ENCODE measurements around the gene TJP1.

Gene TJP1

DNA sequence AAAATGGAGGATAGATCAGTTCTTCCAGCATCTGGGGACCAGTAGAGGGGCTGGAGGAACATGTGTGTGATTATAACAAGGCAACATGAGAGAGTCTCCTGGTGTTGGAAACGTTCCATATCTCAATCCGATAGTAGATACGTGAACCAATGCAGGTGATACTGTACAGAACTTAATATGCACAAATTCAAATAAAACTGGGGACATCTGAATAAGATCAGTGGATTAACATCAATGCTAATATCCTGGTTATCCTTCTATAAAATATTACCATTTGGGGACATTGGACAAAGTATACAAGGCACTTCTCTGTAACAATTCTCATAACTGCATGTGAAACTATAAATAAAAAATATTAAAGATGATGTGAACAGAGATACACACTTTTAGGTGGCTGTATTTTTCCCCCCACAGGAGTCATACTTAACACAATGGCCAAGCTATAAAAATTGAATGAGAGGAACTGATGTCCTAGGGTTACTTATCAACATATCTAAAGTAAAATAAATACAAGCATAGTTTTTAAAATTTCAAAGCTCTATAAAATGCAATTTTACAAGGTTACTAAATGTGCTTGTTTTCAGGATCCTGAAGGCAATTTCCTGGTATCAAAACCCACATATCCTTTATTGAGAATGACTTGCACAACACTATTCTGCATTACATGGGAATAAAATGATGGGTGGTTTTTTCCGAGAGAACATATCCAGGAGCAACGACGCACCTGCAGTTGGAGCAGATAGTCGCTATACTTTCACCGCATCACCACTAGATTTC, 31.1 kb upstream of the TJP1 start:
- DNase-seq (ENCODE audit: low read depth), result no peak
- no peak overlapping the region for H3K4me3 ChIP-seq (ENCODE audit: low read length)
- TF ChIP-seq, protein P1, sequence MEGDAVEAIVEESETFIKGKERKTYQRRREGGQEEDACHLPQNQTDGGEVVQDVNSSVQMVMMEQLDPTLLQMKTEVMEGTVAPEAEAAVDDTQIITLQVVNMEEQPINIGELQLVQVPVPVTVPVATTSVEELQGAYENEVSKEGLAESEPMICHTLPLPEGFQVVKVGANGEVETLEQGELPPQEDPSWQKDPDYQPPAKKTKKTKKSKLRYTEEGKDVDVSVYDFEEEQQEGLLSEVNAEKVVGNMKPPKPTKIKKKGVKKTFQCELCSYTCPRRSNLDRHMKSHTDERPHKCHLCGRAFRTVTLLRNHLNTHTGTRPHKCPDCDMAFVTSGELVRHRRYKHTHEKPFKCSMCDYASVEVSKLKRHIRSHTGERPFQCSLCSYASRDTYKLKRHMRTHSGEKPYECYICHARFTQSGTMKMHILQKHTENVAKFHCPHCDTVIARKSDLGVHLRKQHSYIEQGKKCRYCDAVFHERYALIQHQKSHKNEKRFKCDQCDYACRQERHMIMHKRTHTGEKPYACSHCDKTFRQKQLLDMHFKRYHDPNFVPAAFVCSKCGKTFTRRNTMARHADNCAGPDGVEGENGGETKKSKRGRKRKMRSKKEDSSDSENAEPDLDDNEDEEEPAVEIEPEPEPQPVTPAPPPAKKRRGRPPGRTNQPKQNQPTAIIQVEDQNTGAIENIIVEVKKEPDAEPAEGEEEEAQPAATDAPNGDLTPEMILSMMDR (conservative IDR thresholded peaks at IDR 0.05; ENCODE audit: low read depth, low read length), result no peak

DNA sequence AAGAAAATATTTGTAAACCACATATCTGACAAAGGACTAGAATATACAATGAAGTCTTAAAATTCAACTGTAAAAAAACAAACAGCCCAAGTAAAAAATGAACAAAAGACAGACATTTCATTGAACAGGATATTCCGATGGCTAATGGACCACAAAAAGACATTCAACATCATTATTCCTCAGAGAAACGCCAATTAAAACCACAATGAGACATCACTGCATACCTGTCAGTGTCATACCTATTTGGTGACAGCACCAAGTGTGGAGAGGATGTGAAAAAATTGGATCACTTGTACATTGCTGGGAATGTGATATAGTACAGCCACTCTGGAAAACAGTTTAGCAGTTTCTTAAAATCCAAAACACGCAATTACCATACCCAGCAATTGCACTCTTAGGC, 29.9 kb upstream of the TJP1 start:
- TF ChIP-seq, protein P1 (conservative IDR thresholded peaks at IDR 0.05; ENCODE audit: low read depth, low read length), result no peak
- DNase-seq (ENCODE audit: low read depth), result no peak
- H3K4me3 ChIP-seq (ENCODE audit: low read length), result no peak overlapping the region

DNA sequence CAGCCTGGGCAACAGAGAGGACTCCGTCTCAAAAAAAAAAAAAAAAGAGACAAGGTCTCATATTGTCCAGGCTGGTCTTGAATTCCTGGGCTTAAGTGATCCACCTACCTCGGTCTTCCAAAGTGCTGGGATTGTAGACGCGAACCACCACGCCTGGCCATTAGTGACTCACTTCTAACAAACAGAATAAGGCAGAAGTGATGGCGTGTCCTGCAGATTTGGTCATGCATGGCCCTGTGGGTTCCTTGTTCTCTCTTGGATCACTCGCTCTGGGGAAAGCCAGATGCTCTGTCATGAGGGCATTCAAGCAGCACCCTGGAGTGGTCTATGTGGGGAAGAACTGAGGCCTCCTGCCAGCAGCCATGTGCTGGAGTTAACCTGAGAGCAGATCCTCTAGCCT, 27.4 kb upstream of the TJP1 start:
- DNase-seq (ENCODE audit: low read depth), result no peak
- no peak overlapping the region for H3K4me3 ChIP-seq (ENCODE audit: low read length)
- TF ChIP-seq, protein P1 (conservative IDR thresholded peaks at IDR 0.05; ENCODE audit: low read depth, low read length), result no peak

DNA sequence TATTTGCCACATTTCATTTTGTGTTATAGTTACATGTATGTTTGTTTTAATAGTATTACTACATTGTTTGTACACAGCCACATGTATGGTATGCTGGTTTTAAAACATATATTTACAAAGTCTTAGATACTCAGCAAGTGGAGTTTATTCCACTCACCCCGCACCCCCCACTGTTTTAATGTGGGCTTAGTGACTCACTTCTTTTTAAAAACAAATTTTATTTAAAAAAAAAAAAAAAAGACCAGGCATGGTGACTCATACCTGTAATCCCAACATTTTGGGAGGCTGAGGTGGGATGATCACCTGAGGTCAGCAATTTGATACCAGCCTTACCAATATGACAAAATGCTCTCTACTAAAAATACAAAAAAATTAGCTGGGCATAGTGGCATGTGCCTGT, 26.9 kb upstream of the TJP1 start:
- DNase-seq (ENCODE audit: low read depth), result no peak
- H3K4me3 ChIP-seq (ENCODE audit: low read length), result no peak overlapping the region
- TF ChIP-seq, protein P1 (conservative IDR thresholded peaks at IDR 0.05; ENCODE audit: low read depth, low read length), result no peak

DNA sequence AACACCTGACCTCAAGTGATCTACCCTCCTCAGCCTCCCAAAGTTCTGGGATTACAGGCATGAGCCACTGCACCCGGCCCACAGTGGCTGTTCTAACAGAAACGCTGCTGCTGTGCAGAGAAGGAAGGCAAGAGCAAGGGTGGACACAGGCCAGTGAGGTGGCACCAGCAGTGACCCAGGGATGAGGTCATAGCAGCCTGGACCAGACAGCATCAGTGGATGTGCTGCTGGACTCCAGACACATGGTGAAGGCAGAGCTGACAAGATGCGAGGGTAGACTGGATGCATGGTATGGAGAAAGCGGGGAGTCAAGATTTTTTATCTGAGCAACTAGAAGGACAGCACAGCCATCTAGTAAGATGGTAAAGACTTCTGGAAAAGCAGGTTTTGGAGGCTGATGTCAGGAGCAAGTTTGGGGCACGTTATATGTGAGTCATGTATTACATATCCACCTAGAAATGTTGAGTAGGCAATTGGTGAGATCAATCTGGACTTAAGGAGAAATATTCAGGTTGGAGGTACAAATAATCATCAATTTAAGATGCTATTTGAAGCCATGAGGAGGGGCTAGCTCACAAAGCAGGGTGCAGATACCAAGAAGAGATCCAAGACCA, 22.1 kb upstream of the TJP1 start:
- no peak for DNase-seq (ENCODE audit: low read depth)
- TF ChIP-seq, protein P1 (conservative IDR thresholded peaks at IDR 0.05; ENCODE audit: low read depth, low read length), result no peak
- no peak overlapping the region for H3K4me3 ChIP-seq (ENCODE audit: low read length)

DNA sequence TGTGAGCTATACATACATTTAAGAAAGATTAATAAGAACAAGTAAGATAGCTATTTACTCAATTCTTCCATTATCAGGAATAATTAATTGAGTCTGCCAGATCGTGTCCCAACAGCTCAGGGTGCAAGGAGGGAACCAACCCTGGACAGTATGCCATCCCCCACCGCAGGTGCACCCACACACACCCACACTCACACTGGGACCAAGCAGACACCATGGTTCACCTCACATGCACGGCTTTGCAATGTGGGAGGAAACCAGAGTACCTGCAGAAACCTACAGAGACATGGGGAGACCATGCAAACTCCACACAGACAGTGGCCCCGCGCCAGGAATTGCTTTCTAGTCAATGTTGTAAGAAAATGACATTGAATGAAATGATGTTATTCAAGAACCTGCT, 20.0 kb upstream of the TJP1 start:
- no peak for DNase-seq (ENCODE audit: low read depth)
- H3K4me3 ChIP-seq (ENCODE audit: low read length), result no peak overlapping the region
- TF ChIP-seq, protein P1 (conservative IDR thresholded peaks at IDR 0.05; ENCODE audit: low read depth, low read length), result no peak

DNA sequence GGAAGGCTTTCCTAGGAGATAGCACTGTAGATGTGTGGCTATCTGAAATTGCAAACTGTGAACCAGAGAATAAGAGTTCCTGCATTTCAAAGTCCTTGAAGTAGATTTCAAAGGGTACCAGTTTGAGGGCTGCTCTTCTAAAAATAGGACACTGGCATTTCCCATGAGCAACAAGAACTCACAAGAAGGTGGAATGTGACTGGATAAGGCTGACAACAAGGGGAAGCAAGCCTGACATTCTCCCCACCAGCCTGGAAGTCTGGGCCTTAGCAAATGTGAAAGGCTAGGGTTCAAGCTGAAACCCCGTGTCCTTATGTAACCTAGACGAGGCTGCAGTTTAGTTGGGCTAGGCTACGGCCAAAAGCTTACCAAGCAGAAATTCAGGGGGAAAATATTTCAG, 18.7 kb upstream of the TJP1 start:
- TF ChIP-seq, protein P1 (conservative IDR thresholded peaks at IDR 0.05; ENCODE audit: low read depth, low read length), result no peak

More for the DNA sequence above, 18.7 kb upstream of the TJP1 start:
- DNase-seq (ENCODE audit: low read depth), result no peak
- H3K4me3 ChIP-seq (ENCODE audit: low read length), result no peak overlapping the region

Data from retinal pigment epithelial cell (primary cell).